A204.1 (cell line): ENCODE measurements around the gene SMIM14.
"Not testable (repeated sequence)": the region's sequence is repeated elsewhere in the genome, so short reads cannot be mapped to it uniquely, and the experiment has no call there.

Experiments
- FAIRE-seq: peaks from 2 replicates; lab custom pipeline; 2012; peaks lifted over from hg19 to GRCh38; lab: Jason Lieb, UNC

Gene SMIM14

GRCh38 chr4:39596971-39597370 lies 41.7 kb downstream of the SMIM14 start:
- no peak for FAIRE-seq

GRCh38 chr4:39591290-39591689 lies 47.4 kb downstream of the SMIM14 start:
- peak; percentile 29 for FAIRE-seq

- FAIRE-seq: no peak
Observed at GRCh38 chr4:39587881-39588280, 50.8 kb downstream of the SMIM14 start.

- no peak for FAIRE-seq
Observed at GRCh38 chr4:39574946-39575345, 63.7 kb downstream of the SMIM14 start.

GRCh38 chr4:39571504-39571903 lies 67.2 kb downstream of the SMIM14 start:
- FAIRE-seq: no peak

GRCh38 chr4:39571054-39571453 lies 67.6 kb downstream of the SMIM14 start:
- FAIRE-seq: no peak

- FAIRE-seq: no peak
Observed at GRCh38 chr4:39569209-39569608, 69.5 kb downstream of the SMIM14 start.

- no peak for FAIRE-seq
Observed at GRCh38 chr4:39568805-39569204, 69.9 kb downstream of the SMIM14 start.

GRCh38 chr4:39565878-39566600 lies 72.6 kb downstream of the SMIM14 start:
- no peak for FAIRE-seq

- no peak for FAIRE-seq
Observed at GRCh38 chr4:39563346-39563847, 75.3 kb downstream of the SMIM14 start.

- FAIRE-seq: no peak
Observed at GRCh38 chr4:39562792-39563191, 75.9 kb downstream of the SMIM14 start.

GRCh38 chr4:39559626-39560025 lies 79.0 kb downstream of the SMIM14 start:
- no peak for FAIRE-seq

- FAIRE-seq: no peak
Observed at GRCh38 chr4:39555472-39555871, 83.2 kb downstream of the SMIM14 start.

- no peak for FAIRE-seq
Observed at GRCh38 chr4:39548425-39549067, 90.1 kb downstream of the SMIM14 start.

GRCh38 chr4:39544580-39545315 lies 93.9 kb downstream of the SMIM14 start:
- FAIRE-seq: no peak

GRCh38 chr4:39544080-39544479 lies 94.6 kb downstream of the SMIM14 start:
- not testable (repeated sequence) for FAIRE-seq

- FAIRE-seq: no peak
Observed at GRCh38 chr4:39543034-39543433, 95.6 kb downstream of the SMIM14 start.

- no peak for FAIRE-seq
Observed at GRCh38 chr4:39542611-39543012, 96.1 kb downstream of the SMIM14 start.

GRCh38 chr4:39541987-39542610 lies 96.6 kb downstream of the SMIM14 start:
- FAIRE-seq: no peak

- no peak for FAIRE-seq
Observed at GRCh38 chr4:39539089-39539611, 99.5 kb downstream of the SMIM14 start.

- FAIRE-seq: no peak
Observed at GRCh38 chr4:39533541-39533940, 105.1 kb downstream of the SMIM14 start.

GRCh38 chr4:39532237-39532636 lies 106.4 kb downstream of the SMIM14 start:
- not testable (repeated sequence) for FAIRE-seq
